ENCODE results near the gene ZBTB20.

ZBTB20 gene

DNA sequence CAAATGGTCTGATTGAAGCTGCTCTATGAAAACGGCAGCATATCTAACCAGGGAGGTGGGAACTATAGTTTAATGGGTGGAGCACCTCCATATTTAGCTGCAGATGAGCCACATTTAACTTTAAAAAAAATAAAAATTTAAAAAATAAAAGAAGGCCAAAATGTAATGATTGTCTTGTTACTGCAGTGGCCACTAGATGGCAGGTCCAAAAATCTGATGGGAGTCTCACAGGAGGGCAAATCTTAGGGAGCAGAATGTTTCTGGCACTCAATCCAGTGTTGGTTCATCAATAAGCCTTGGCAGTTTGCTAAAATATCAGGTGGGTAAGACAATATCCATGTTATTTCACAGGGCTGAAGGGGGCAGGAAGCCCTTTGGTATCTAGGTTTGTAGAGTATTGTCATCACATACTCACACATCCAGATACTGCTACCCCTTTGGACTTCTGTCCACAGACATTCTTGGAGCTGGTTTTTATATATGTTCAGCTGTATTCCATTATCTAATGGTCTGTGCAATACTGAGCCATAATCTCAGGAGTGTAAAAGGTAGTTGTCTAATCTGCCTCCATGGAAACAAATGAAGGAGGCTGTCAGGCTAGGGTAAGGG lies 619.9 kb downstream of the ZBTB20 start:
- DNase-seq (ENCODE audit: low read depth): no peak

GRCh38 chr3:114525278-114525677 lies 621.8 kb downstream of the ZBTB20 start:
- DNase-seq (ENCODE audit: low read depth): no peak

DNA sequence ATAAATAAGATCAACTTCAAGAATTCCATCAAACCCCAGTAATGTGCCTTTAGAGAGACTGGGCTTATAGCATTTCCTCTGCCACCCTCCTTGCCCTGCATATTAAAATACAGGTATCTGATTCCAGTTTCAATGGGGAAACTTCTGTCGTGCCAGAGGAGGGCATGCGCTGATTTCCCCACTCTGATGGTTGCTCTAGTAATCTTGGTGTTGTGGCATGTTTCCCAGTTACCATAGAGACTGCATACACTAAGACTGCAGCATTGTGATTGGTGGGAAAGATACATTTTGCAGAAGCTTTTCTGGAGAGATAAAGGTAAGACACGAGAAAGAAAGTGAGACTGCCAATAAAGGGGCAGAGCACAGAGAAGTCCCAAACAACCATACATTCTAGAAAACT lies 627.7 kb downstream of the ZBTB20 start:
- no peak for DNase-seq (ENCODE audit: low read depth)

DNA sequence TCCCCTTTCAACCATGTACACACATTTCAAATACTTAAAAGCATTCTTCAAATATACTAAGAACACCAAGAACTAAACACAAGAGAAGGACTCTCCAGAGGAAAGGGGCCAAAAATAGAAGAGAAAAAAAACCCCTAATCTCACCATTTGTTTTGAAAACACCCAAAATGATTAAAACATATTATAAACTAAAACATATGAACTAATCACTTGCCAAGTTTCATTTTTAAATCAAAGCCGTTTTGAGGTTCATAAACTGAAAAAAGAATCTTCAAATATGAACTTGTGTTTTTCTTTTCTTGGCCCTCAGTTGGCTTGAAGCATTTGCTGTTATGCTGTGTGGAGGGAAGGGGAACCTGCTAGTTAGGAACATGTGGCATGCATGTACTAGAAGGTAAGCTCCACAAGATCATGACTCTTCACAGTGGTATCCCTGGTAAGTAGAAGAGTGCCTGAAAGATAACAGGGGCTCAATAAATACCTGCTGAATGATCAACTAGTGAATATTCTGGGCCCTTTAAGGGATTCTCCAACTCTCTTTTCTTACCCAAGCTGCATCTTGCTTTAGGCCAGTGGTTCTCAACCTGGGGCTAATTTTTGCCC lies 628.8 kb downstream of the ZBTB20 start:
- no peak for DNase-seq (ENCODE audit: low read depth)

DNA sequence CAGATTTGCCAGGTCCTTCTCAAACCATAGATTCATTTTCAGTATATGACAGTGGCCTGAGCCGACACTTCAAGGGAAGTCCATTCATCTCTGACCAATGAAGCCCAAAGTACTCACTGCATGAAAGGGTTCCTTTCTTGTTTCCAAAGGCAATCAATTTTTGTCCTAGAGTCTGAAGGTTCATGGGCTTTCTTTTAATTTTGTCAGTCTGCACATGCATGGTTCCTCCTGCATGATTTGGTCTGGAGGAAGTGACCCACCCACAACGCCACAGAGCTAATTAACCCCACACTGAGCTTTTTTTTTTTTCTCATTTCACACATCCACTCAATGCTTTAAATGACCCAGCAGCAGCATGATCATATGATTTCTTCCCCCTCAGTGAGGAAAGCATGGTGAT lies 636.9 kb downstream of the ZBTB20 start:
- DNase-seq (ENCODE audit: low read depth): no peak

- no peak for DNase-seq (ENCODE audit: low read depth)
These were observed 637.3 kb downstream of the ZBTB20 start for GRCh38 chr3:114509756-114510155.

- no peak for DNase-seq (ENCODE audit: low read depth)
These were observed 638.1 kb downstream of the ZBTB20 start for GRCh38 chr3:114508976-114509375.

- no peak for DNase-seq (ENCODE audit: low read depth)
These were observed 638.9 kb downstream of the ZBTB20 start for GRCh38 chr3:114508208-114508607.

DNA sequence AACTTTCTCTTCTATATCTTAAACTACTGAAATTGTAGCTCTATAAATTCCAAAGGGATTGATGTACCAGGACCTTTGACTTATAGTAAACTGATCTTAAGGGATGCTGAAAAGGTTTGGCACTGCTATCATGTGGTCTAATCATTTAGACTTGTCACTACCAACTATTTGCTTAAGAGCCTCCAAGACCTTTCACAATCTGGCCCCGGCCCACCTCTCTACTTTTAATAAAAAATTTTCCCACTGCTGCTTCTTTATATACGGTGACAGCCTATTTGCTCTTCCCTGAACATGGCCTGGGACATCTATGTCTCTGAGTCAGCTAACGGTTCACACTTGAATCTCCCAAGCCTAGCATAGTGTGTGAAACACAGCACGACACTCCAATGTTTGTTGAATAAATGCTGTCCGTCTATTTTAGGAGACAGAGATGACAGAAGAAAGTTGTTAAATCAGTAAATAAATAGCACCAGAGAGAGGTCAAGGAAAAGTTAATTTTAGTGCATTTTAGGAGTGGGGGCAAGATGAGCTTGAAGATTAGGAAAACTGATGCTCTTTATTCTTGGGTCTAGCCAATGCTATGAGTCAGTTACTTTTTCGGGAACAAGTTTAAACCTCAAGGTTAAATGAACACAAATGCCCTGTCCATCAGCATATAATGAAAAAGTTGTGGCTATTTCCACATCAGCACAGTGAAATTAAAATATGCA lies 640.3 kb downstream of the ZBTB20 start:
- no peak for DNase-seq (ENCODE audit: low read depth)

GRCh38 chr3:114504941-114505628 lies 642.0 kb downstream of the ZBTB20 start:
- DNase-seq (ENCODE audit: low read depth): no peak

DNA sequence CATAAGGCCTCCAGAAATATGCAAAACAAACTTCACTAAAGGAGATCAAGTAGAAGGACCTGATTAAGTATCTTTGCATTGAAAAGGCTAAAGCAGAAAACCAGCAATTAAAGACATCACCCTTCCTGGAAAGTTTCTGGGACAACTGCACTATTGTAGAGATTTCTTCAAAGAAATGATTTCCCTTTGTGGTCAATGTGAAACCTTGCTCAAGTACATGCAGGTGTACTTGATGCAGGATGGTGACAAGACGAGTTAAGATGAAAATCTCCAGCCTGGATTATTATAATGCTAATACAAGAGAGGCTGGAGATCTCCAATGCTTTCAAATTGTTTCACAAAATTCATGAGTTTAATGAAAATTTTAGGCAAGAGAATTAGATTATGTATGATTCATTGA lies 644.9 kb downstream of the ZBTB20 start:
- no peak for DNase-seq (ENCODE audit: low read depth)

- no peak for DNase-seq (ENCODE audit: low read depth)
These were observed 647.1 kb downstream of the ZBTB20 start for GRCh38 chr3:114499976-114500375.

- DNase-seq (ENCODE audit: low read depth): no peak
These were observed 648.3 kb downstream of the ZBTB20 start for GRCh38 chr3:114498539-114499370.

- DNase-seq (ENCODE audit: low read depth): no peak
These were observed 650.2 kb downstream of the ZBTB20 start for GRCh38 chr3:114496874-114497273.

DNA sequence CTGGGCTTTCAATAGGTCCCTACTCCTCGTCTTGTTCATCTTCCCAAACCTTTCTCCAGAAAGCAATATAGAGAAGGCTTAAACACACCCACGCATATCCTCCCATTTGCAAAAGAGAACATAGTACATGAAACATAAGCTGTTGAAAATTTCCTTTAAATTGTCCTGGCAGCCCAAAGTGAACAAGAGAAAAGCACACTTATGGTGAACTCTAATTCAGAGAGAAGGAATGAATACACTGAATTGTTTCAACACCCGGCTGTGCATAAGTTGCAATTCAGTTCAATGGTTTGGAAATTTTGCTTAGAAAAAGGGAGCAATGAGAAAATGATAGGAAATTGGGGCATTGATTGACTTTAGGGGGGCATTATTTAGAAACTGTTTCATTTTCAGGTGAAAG lies 650.6 kb downstream of the ZBTB20 start:
- DNase-seq (ENCODE audit: low read depth): no peak

DNA sequence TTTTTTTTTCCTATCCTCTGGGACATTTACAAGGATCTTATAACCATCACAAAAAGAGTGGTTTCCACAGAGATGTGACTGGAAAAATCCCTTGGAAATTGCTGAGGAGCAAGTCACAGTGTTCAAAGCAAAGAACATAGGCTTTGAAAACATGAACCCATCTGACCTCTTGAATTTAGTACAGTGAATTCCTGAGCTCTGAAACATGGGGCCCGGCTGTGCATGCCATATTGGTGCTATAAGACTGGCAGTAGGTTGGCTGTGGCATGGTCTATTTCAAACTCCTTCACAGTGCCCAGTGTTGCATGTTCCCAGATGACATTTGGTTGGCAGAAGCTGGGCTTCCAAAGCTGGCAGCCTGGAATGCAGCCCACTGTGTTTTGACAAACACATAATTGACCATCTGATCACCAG lies 651.1 kb downstream of the ZBTB20 start:
- DNase-seq (ENCODE audit: low read depth): no peak

GRCh38 chr3:114494498-114494897 lies 652.6 kb downstream of the ZBTB20 start:
- no peak for DNase-seq (ENCODE audit: low read depth)

- DNase-seq (ENCODE audit: low read depth): no peak
These were observed 656.3 kb downstream of the ZBTB20 start for GRCh38 chr3:114490829-114491228.

GRCh38 chr3:114487502-114487901 lies 659.6 kb downstream of the ZBTB20 start:
- DNase-seq (ENCODE audit: low read depth): no peak

DNA sequence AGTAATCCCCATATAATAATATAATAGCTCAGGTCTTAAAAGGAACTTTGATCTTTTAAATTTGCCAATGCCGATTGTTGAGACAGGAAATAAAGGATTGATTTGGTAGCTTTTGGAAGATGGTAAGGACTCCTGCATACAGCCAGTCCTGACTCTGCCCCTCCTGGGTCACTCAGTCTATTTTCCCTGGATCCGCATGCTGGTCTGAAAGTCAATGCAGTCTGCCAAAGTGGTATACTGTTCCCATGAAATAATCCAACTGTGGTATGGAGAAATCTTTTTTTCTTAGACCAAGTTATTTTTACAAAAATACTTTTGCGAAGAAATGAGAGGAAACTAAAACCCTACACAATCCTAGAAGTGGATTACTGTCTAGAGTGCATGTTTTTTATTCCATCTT lies 662.2 kb downstream of the ZBTB20 start:
- DNase-seq (ENCODE audit: low read depth): no peak

GRCh38 chr3:114481113-114481512 lies 666.0 kb downstream of the ZBTB20 start:
- DNase-seq (ENCODE audit: low read depth): no peak

DNA sequence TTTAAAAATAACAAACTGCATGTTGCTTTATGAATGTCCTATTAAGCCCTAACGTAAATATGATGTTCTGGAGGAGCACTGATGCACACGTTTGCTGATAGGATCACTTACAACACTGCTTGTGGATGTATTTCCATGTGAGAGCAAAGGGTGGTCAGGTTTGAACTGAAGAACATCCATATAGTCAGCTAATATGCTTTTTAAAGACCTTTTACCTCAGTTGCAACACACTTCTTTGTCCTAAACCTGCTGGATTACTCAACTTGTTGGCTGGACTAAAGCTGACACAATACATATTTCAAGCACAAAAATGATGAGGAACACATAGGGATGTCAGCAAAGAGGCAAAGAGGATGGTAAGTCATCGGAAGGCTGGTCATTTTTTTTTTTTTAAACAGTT lies 666.6 kb downstream of the ZBTB20 start:
- no peak for DNase-seq (ENCODE audit: low read depth)

Data from stimulated activated CD8-positive, alpha-beta memory T cell treated with anti-CD3 and anti-CD28 coated beads, Interleukin-15, amount 100 ng/mL, for 24 hours (primary cell).